LNCAP (cell line): Measurements from ENCODE around the gene BICC1.

Experiments used
- CTCF ChIP-seq: fragments of 450-650 bp; IDR thresholded peaks from 2 replicates; pipeline ENCODE4 v1.5.1; 2017; ENCODE audit warnings: mild to moderate bottlenecking

BICC1 gene

GRCh38 chr10:58647376-58648112 is 134.9 kb downstream of the BICC1 start:
- no peak for TF ChIP-seq CTCF

DNA sequence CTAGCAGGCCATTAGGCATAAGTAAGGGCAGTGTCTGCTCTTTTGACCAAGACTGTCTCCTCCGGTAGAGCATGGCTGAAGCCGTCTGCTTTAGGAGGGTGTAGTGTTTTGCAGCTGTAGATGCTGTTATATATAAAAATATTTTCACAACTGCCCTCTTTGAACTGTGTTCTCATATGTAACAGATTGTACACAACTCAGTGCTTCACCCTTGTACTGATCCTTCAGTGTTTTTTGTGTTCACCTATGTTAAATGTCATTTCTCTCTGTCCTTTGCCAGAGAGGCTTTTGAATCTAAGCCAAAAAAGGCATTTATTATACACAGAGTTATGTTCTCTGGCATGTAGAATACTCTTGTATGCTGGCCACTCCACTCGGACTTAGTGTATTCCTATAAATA is 135.5 kb downstream of the BICC1 start:
- TF ChIP-seq CTCF, result no peak

DNA sequence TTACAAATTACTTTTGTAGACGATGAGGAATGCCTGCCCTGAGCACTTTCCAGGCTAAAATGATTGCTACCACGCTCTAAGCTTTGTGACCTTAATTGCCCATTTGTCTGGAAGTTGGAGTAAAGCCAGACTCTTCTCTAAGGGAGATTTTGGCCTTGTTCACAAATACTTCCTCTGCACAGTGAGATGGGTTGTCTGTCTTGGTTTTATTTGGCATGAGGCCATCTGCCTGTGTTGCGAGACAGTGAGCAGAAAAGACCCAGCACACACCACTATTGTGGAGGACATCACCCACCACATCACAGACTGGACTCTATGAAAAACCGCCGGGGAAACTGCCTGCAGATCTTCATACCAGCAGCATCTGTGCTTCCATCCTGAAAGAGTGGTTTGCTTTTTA is 138.4 kb downstream of the BICC1 start:
- TF ChIP-seq CTCF, result no peak

DNA sequence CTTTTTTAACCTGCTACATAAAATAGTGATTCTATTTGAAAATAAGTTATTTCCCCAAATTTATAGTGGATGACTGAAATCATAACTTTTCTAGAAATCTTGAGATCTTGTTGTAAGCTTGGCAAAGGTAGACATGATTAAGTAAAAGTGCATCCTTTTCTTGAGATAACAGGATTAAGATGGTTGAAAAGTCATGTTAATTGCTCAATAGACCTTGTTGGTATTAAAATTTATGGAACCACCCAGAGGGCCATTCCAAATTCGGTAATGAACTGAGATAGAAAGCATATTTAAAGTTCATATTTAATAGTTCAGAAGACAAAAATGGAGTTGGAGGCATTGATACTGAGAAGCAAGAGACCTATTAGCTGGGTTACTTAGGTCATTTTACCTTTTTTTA is 139.1 kb downstream of the BICC1 start:
- no peak for TF ChIP-seq CTCF

DNA sequence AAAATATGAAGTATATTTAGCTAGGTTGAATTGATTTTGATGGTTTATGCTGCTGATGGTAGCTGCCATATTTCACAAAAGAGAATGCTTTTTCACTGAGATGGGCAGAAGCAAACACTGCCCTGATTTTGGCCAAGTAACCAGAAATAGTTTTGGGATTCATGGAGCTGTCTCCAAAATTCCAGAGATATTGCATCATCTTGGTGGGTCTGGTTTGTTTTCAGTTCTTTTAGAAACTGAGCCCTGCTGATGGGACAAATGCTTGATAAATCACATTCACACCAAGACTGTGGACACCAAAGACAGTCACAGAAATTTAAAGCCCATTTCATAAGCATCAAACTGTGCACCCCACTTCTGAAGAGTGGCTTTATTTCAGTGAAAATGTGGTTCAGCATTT is 140.5 kb downstream of the BICC1 start:
- TF ChIP-seq CTCF, result no peak

DNA sequence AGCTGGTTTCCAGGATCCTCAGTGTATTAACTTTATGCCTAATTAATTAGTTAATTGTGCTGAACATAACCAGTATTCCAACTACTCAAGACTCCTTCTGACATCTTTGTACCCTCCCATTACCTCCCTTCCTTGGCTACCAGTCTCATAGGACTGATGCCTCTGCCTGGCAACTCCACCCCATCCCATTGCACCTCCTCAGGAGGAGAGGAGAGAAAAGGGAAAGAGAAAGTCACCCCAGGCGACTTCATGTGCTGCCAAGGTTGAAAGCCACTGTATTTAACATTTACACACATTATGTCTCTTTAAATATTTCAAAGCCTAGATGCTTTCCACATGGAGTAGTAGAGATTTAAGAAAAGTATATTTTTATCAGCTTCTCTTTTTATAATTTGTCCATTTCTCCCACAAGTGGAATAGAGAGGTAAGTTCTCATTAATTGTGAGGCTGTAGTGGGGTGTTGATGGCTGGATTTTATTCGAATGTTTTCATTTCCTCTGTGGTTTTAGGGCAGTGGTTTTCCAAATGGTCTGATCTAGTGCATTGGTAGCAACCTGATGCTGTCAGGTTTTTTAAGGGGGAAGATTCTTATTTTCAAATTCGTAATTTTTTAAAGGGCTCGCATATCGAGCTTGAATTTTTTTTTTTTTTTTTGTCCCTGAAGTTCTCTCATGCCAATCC is 148.0 kb downstream of the BICC1 start:
- TF ChIP-seq CTCF, result no peak

DNA sequence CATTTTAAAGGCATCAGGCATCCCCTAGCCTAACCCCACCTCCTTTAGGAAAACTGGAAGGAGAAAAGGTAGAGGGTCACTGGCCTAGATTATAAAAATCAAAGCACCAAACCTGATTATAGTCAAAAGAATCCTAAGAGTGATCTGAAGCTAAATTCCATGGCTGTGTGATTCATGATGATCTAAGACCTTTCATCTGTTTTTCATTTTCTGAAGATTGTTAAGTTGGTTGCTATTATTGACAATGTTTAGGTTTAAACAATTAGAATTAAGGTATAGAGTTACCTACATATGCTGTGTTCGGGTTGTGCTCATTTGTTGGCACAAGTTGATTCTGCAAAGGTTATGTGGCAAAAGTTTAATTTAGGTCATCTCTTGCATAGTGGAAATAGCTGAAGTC is 148.7 kb downstream of the BICC1 start:
- no peak for TF ChIP-seq CTCF
